ENCODE measurements around the gene PXDN.

DNA sequence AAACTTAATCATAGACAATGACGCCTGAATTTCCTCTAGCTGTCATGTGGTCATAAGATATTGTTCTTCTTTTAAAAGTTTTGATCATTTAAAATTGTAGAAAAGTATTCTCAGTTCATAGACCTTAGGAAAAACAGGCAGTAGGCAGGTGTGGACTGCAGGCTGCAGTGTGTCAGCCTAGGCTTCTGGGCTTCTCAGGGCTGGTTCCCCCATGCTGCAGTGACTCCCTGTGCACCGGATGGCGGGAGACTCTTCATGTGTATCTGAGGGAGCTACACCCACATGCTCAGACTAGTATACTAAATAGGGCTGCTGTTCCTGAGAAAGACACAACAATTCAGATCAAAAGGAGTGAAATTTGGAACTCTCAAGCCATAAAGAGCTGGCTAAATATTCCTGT, 72.4 kb downstream of the PXDN start:
- TF ChIP-seq SUZ12 (IDR thresholded peaks at IDR 0.05; ENCODE audit: extremely low read depth, insufficient read depth, insufficient read length) (no peak), YY1 (IDR thresholded peaks at IDR 0.05; ENCODE audit: insufficient read depth, insufficient read length) (no peak)

Measured in NT2/D1 (cell line).